Activated naive CD4-positive, alpha-beta T cell treated with anti-CD3 and anti-CD28 coated beads, Interleukin-2, amount 10 ng/mL, durations not matched to agents 7 days and 5 days (primary cell): ENCODE data around the gene PI4KA.
A peak's percentile ranks its signal among the peaks of the same experiment; 100 is the strongest.

Experiments used
- CTCF ChIA-PET: fragments of 350-600 bp; sonication (Branson Sonifier 250); formaldehyde crosslinking; loops from one replicate; lab custom pipeline; 2021; ENCODE audit warnings: antibody characterized with exemption; lab: Charles Lee
- DNase-seq: peaks from one replicate; pipeline ENCODE4 v3.0.0-alpha.2; 2020
- H3K27ac Mint-ChIP-seq: one replicate; pipeline ENCODE4 v1.8.0; 2021; ENCODE audit warnings: mild to moderate bottlenecking, moderate library complexity, mixed read lengths
- H3K27me3 Mint-ChIP-seq: one replicate; pipeline ENCODE4 v1.8.0; 2021; ENCODE audit warnings: mild to moderate bottlenecking, mixed read lengths
- H3K36me3 Mint-ChIP-seq: one replicate; pipeline ENCODE4 v1.8.0; 2021; ENCODE audit warnings: mixed read lengths
- H3K4me1 Mint-ChIP-seq: one replicate; pipeline ENCODE4 v1.8.0; 2021; ENCODE audit warnings: mixed read lengths
- H3K4me3 Mint-ChIP-seq: one replicate; pipeline ENCODE4 v1.8.0; 2021; ENCODE audit warnings: mild to moderate bottlenecking, moderate library complexity, mixed read lengths
- H3K9me3 Mint-ChIP-seq: one replicate; pipeline ENCODE4 v1.8.0; 2021; ENCODE audit warnings: mixed read lengths

The PI4KA gene

GRCh38 chr22:20887375-20887774 is 28.8 kb upstream of the PI4KA start:
- Mint-ChIP-seq H3K4me1 (no peaks in the 10 kb centered on the region), H3K36me3 (peaks cover 44% of the 10 kb centered on the region), H3K4me3 (no peak overlapping the region), H3K27me3 (no peaks in the 10 kb centered on the region), H3K9me3 (no peaks in the 10 kb centered on the region), H3K27ac (no peak overlapping the region)
- no peak for DNase-seq
- CTCF ChIA-PET = no interaction called here

GRCh38 chr22:20885557-20886323 is 27.1 kb upstream of the PI4KA start:
- no peaks in the 10 kb centered on the region for H3K9me3 Mint-ChIP-seq
- H3K36me3 Mint-ChIP-seq = peaks cover 52% of the 10 kb centered on the region

GRCh38 chr22:20885017-20885556 is 26.5 kb upstream of the PI4KA start:
- H3K27me3 Mint-ChIP-seq = no peaks in the 10 kb centered on the region
- CTCF ChIA-PET = interaction anchor here (0.8 to 1.2 kb wide), 4 partner anchors 13 to 97 kb away, joined by 3 to 4 read pairs (median 3); partner anchors contain the start of gene LZTR1
- DNase-seq = no peak
- peak overlapping the region; percentile 47 for H3K27ac Mint-ChIP-seq
- no peaks in the 10 kb centered on the region for H3K9me3 Mint-ChIP-seq
- no peaks in the 10 kb centered on the region for H3K4me1 Mint-ChIP-seq
- no peak overlapping the region for H3K4me3 Mint-ChIP-seq
- peaks cover 49% of the 10 kb centered on the region for H3K36me3 Mint-ChIP-seq

More at GRCh38 chr22:20885557-20886323, 27.1 kb upstream of the PI4KA start:
- Mint-ChIP-seq H3K4me3 (no peak overlapping the region), H3K4me1 (no peaks in the 10 kb centered on the region), H3K27me3 (no peaks in the 10 kb centered on the region), H3K27ac (peak overlapping the region; percentile 47)
- CTCF ChIA-PET = interaction anchor here (0.7 to 1.3 kb wide), 9 partner anchors 13 to 115 kb away, joined by 3 to 5 read pairs (median 3); partner anchors contain the start of gene LZTR1
- peak; percentile 64 for DNase-seq

GRCh38 chr22:20884454-20884853 is 25.8 kb upstream of the PI4KA start:
- no peaks in the 10 kb centered on the region for H3K27me3 Mint-ChIP-seq
- CTCF ChIA-PET = no interaction called here
- H3K27ac Mint-ChIP-seq = no peak overlapping the region
- no peak for DNase-seq
- peaks cover 45% of the 10 kb centered on the region for H3K36me3 Mint-ChIP-seq
- H3K9me3 Mint-ChIP-seq = no peaks in the 10 kb centered on the region
- H3K4me3 Mint-ChIP-seq = no peak overlapping the region
- H3K4me1 Mint-ChIP-seq = no peaks in the 10 kb centered on the region

- peaks cover 38% of the 10 kb centered on the region for H3K36me3 Mint-ChIP-seq
- no peak overlapping the region for H3K27ac Mint-ChIP-seq
- H3K9me3 Mint-ChIP-seq = no peaks in the 10 kb centered on the region
- CTCF ChIA-PET = no interaction called here
- H3K4me3 Mint-ChIP-seq = no peak overlapping the region
- no peaks in the 10 kb centered on the region for H3K4me1 Mint-ChIP-seq
- DNase-seq = no peak
- no peaks in the 10 kb centered on the region for H3K27me3 Mint-ChIP-seq
These were observed 24.2 kb upstream of the PI4KA start for GRCh38 chr22:20882855-20883254.

DNA sequence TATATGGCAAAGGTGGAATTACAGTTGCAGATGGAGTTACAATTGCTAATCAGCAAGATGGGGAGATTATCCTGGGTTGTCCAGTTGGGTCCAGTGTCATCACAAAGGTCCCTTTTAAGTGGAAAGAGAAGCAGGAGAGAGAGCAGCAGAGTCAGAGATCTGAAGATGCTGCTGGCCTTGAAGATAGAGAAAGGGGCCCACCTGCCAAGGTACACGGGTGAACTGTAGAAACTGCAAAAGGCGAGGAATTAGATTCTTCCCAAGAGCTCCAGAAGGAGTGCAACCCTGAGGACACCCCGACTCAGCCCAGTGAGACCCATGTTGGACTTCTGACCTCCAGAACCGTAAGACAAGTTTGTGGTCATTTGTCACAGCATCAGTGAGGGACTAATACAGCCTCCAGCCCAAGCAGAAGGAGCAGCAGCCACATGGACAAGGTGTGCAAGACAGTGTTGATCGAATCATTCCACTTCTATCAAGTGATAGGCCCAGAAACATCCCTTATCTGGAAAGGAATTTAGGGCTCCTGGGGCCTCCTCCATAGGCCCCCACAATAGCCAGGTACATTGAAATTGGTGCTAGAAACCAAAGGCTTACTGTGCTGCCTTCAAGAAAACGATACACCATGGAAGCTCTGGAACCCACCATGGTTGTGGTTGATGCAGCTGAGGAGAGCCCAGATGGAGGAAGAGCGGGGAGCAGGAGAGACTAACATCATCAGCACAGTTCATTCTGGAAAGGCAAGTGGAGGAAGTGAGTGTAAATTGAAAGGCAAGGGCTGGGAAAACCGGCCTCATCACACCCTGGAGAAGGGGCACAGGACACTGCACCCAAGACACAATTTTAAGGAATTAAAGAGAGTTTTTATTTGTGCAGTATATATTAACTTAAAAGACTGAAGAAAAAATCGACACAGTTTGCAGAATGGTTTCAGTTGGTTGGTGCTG is 23.5 kb upstream of the PI4KA start:
- Mint-ChIP-seq H3K27ac (peak overlapping the region; percentile 64), H3K9me3 (no peaks in the 10 kb centered on the region), H3K4me3 (no peak overlapping the region), H3K27me3 (no peaks in the 10 kb centered on the region), H3K36me3 (peaks cover 34% of the 10 kb centered on the region), H3K4me1 (no peaks in the 10 kb centered on the region)
- no peak for DNase-seq
- CTCF ChIA-PET = no interaction called here

DNA sequence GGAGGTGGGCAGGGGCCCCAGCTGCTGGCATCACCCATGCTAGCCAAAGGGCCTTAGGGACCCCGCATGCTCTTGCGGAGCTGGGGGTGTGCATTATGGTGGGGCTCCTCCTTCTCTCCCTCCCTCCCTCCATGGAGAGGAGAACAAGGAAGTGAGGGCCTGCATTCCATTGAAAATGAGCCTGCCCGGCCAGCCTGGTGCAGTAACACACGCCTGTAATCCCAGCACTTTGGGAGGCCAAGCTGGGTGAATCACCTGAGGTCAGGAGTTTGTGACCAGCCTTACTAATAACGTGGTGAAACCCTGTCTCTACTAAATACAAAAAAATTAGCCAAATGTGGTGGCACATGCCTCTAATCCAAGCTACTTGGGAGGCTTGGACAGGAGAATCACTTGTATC is 22.6 kb upstream of the PI4KA start:
- no peak for DNase-seq
- CTCF ChIA-PET = interaction anchor here (0.8 kb wide), 1 partner anchor 220 kb away, joined by 3 read pairs; no protein-coding TSS in a partner anchor
- Mint-ChIP-seq H3K9me3 (no peaks in the 10 kb centered on the region), H3K4me1 (no peaks in the 10 kb centered on the region), H3K4me3 (no peak overlapping the region), H3K36me3 (peaks cover 38% of the 10 kb centered on the region), H3K27me3 (no peaks in the 10 kb centered on the region), H3K27ac (no peak overlapping the region)

GRCh38 chr22:20877715-20878114 is 19.1 kb upstream of the PI4KA start:
- Mint-ChIP-seq H3K4me3 (no peak overlapping the region), H3K27me3 (no peaks in the 10 kb centered on the region), H3K4me1 (peaks cover 5% of the 10 kb centered on the region), H3K27ac (no peak overlapping the region), H3K36me3 (peaks cover 31% of the 10 kb centered on the region), H3K9me3 (no peaks in the 10 kb centered on the region)
- CTCF ChIA-PET = no interaction called here
- no peak for DNase-seq

- Mint-ChIP-seq H3K9me3 (no peaks in the 10 kb centered on the region), H3K27ac (peak overlapping the region; percentile 69), H3K4me1 (peaks cover 5% of the 10 kb centered on the region), H3K27me3 (no peaks in the 10 kb centered on the region), H3K4me3 (no peak overlapping the region), H3K36me3 (peaks cover 24% of the 10 kb centered on the region)
- no peak for DNase-seq
- CTCF ChIA-PET = no interaction called here
These were observed 16.7 kb upstream of the PI4KA start for GRCh38 chr22:20875296-20875695.

- H3K27ac Mint-ChIP-seq = peak overlapping the region; percentile 31
These were observed 14.6 kb upstream of the PI4KA start for GRCh38 chr22:20873214-20873613.

DNA sequence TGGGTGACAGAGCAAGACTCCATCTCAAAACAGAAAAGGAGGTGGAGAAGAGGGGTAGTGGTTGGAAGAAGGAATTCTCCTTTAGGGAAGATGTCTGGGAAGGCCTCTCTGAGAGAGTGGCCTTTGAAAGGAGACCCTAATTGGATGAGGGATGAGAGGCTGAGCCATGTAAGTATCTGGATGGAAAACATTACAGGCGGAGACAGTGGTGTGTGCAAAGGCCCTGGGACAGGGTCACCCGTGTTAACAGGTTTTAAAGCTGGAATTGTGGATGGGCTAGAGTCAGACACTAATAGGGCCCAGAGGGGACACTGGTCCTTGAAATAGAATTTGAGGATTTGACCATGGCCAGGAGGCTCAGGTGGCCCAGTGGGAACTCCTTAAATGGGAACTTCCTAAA is 10.6 kb upstream of the PI4KA start:
- H3K27me3 Mint-ChIP-seq = no peaks in the 10 kb centered on the region
- DNase-seq = no peak
- H3K4me3 Mint-ChIP-seq = no peak overlapping the region
- no peak overlapping the region for H3K27ac Mint-ChIP-seq
- peaks cover 6% of the 10 kb centered on the region for H3K36me3 Mint-ChIP-seq
- CTCF ChIA-PET = no interaction called here
- no peaks in the 10 kb centered on the region for H3K9me3 Mint-ChIP-seq
- H3K4me1 Mint-ChIP-seq = peaks cover 27% of the 10 kb centered on the region

More at GRCh38 chr22:20873214-20873613, 14.6 kb upstream of the PI4KA start:
- Mint-ChIP-seq H3K4me1 (peaks cover 5% of the 10 kb centered on the region), H3K36me3 (peaks cover 20% of the 10 kb centered on the region), H3K4me3 (no peak overlapping the region), H3K9me3 (no peaks in the 10 kb centered on the region), H3K27me3 (no peaks in the 10 kb centered on the region)
- CTCF ChIA-PET = no interaction called here
- DNase-seq = no peak

DNA sequence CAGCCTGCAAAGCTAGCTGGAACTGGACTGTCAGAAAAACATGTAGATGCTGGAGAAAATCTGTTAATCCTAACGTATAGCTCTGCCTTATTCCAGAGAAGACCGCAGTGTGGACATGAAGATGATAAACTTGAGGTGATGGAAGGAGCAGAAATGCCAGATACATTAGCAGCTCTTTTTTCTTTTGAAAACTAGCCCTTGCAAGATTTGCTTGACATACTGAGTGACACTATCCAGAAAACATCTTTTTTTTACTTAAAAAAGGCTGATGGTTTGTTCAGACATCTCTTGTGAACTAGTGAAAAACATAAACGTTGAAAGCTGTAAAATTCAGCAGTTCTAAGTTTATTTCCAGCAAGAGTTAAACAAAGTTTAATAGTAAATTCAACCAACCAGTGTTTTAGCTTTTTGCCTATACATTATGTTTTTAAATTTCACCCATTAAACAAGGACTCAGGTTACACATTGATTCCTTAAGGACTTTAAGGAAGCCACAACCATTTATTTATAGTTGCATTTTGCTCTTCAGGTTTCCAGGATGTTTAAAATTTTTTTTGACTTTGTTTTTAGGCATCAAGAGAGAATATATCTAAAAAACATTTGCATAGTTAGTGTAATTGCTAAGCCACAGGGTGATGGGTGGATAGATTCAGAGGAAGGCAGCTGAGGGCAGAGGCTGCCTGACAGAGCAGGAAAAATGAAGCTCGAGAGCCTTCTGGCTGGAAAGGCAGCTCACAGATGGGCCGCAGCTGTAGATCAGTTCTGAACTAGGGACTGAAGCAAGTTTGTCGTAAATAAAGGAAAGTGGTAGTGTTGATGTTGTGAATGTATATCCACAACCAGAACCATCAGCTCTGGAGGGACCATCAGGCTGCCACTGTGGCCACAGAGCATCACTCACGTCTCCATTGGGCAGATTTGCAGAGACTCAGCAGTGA is 9.7 kb upstream of the PI4KA start:
- H3K9me3 Mint-ChIP-seq = no peaks in the 10 kb centered on the region
- peaks cover 33% of the 10 kb centered on the region for H3K4me1 Mint-ChIP-seq
- H3K36me3 Mint-ChIP-seq = peaks cover 10% of the 10 kb centered on the region
- no peaks in the 10 kb centered on the region for H3K27me3 Mint-ChIP-seq
- no peak for DNase-seq
- no peak overlapping the region for H3K4me3 Mint-ChIP-seq
- H3K27ac Mint-ChIP-seq = peak overlapping the region; percentile 70
- CTCF ChIA-PET = interaction anchor here (0.9 kb wide), 1 partner anchor 17 kb away, joined by 3 read pairs; no protein-coding TSS in a partner anchor
